Erythroblast (primary cell): ENCODE data around the gene USPL1.

ENCODE experiments used
- GATA1 ChIP-seq: IDR thresholded peaks from 2 replicates; pipeline ENCODE4 v1.6.1; 2011; ENCODE audit warnings: low read depth, mild to moderate bottlenecking, control low read depth, low read length, moderate library complexity
- POLR2A ChIP-seq: IDR thresholded peaks from 2 replicates; pipeline ENCODE4 v1.6.1; 2011; ENCODE audit warnings: mild to moderate bottlenecking, low read length

DNA sequence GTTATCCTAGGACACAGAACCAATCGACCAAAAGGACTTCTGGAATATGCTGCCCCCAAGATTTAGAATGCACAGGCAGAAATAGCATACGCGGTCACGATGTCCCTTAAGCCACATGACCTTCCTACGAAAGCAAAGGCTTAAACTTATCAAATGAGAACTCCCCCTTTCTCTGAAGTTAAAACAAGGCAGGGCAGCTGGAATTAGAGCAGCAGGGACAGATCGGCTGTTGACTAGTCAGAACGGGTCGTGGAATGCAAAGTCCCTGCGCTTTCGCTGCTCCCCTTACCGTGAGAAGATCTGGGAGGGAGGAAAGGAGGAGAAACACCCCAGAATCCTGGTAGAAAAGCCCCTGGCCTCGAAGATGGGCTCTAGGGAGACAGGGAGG is 799 bp upstream of the USPL1 start:
- TF ChIP-seq POLR2A = no peak
- TF ChIP-seq GATA1 = no peak
